Lung (tissue), 16 donors: ENCODE results near the gene B4GALNT1. TPM values are rescaled to one million over a fixed set of nuclear protein-coding genes. Genes with fewer than 3 reads are reported as not detected.
"Not testable (repeated sequence)": the region's sequence is repeated elsewhere in the genome, so short reads cannot be mapped to it uniquely, and the experiment has no call there.

Source experiments
- ATAC-seq: fragments of 200-7000 bp; cut with Tn5 transposase; one replicate; pipeline ENCODE4 v1.9.1; 2020; ENCODE audit warnings: moderate number of reproducible peaks; ENCODE audit not compliant: insufficient read depth, low FRiP score
- DNase-seq, 3 donors: peaks; one replicate each; pipeline ENCODE4 v3.0.0-alpha.2; 2013 to 2017
- H3K27ac ChIP-seq, 2 donors: one replicate each; pipeline ENCODE4 v1.5.1; 2013; ENCODE audit warnings: mild to moderate bottlenecking in 2 of 2, moderate library complexity in 2 of 2, control low read depth in 1 of 2, inconsistent platforms in 1 of 2, low read depth in 1 of 2, low read length in 1 of 2
- H3K27me3 ChIP-seq, 3 donors: one replicate each; pipeline ENCODE4 v1.5.1; 2013; ENCODE audit warnings: low read length in 2 of 3; ENCODE audit not compliant: control insufficient read depth in 3 of 3, insufficient read depth in 3 of 3
- H3K36me3 ChIP-seq, 4 donors: one replicate each; pipeline ENCODE4 v1.5.1; 2013; ENCODE audit warnings: low read length in 4 of 4, mild to moderate bottlenecking in 1 of 4, moderate library complexity in 1 of 4; ENCODE audit not compliant: control insufficient read depth in 4 of 4, insufficient read depth in 4 of 4
- H3K4me1 ChIP-seq, 5 donors: one replicate each; pipeline ENCODE4 v1.5.1; 2013; ENCODE audit warnings: low read length in 5 of 5, mild to moderate bottlenecking in 2 of 5, moderate library complexity in 1 of 5; ENCODE audit not compliant: control insufficient read depth in 5 of 5, insufficient read depth in 5 of 5
- H3K4me3 ChIP-seq: one replicate; pipeline ENCODE4 v1.5.1; 2013; ENCODE audit warnings: mild to moderate bottlenecking, control low read depth, moderate library complexity
- H3K9ac ChIP-seq, 2 donors: one replicate each; pipeline ENCODE4 v1.5.1; 2013; ENCODE audit warnings: low read length in 2 of 2, control low read depth in 1 of 2; ENCODE audit not compliant: insufficient read depth in 1 of 2
- H3K9me3 ChIP-seq, 4 donors: one replicate each; pipeline ENCODE4 v1.5.1; 2013; ENCODE audit warnings: low read length in 3 of 4, mild to moderate bottlenecking in 1 of 4, moderate library complexity in 1 of 4; ENCODE audit not compliant: control insufficient read depth in 4 of 4, insufficient read depth in 3 of 4
- CTCF ChIP-seq: IDR thresholded peaks from 2 replicates; pipeline ENCODE4 v1.5.1; 2012; ENCODE audit warnings: mild to moderate bottlenecking; ENCODE audit errors: control extremely low read depth, extremely low read depth
- WGBS, 2 donors: extraction: QIAGEN DNeasy Blood & Tissue Kit; methylation state at CpG; one replicate each; pipeline ENCODE4 v1.1.7; 2013; 5-methylcytosine and 5-hydroxymethylcytosine counted together
- long read RNA-seq, 5 donors: transcript quantifications; one replicate each; lab custom pipeline, GENCODE V29; 2026
- polyA plus RNA-seq, 2 donors: library from polyadenylated mRNA; stranded (reverse); fragments of 200-250 nt; gene quantifications; one replicate each; pipeline ENCODE4 v1.2.1, GENCODE V29; 2013
- total RNA-seq, 2 donors: library from RNA; depleted of rRNA in 1 of 2; stranded (reverse); fragments of >200 nt in 1 of 2; gene quantifications; one replicate each; pipeline ENCODE4 v1.2.1, GENCODE V29; 2014 to 2021
- donor health status: control.
- donor health status: control.
- donor health status: Bipolar disorder and iron deficiency.
- donor health status: healthy.
- donor health status: DM: yes; HTN: yes; CAD: no.

The B4GALNT1 gene
- total RNA-seq (1 to 10 TPM in 1 of 2 donors, under 1 TPM in 1; 0.51 to 2.5 TPM), polyA plus RNA-seq (under 1 TPM; 0.53 to 0.93 TPM)
- long read RNA-seq, donor 1, result 0 reads
- long read RNA-seq, donor 2, result 0 reads
- long read RNA-seq, donor 3, result 0 reads
- long read RNA-seq, donor 4, result 0 reads
- long read RNA-seq, donor 5, result 0 reads

DNA sequence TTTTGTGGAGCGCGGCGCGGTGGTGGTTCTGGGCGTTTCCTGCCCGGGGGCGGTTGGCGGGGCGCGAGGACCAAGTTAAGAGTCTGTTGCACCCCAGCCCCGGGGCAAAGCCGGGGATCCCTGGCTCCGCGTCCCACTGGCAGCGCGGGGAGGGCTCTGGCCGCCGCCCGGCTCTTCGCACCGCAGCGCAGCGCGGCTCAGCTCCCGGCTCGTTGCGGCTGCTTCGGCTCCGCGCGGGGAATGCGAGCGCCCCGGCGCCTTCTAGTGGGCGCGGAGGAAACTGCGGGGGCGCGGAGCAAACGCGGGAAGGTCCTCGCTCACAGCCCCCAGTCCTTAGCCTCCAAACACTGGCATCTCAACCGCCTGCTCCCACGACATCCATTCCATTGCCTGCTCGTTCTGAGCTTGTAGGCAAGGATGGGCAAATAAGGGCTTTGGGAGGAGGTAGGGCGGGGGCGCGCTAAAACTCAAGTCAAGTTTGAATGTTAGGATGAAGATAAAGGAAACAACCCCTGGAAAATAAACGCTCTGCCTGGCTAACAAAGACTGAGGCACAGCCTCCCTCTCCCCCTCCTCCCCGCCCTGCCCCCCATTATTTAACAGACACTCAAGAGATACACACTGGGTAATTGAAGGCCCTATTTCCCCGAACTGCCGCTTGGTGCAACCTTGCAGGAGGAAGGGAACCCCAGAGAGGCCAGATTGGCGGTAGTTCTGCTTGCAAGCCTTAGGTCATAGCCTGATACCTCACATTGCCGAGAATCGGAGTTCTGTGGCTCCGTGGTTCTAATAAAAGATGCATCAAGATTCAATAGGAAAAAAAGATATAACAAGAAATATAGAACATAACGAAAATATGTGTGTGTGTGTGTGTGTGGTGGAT is at the start of gene B4GALNT1:
B4GALNT1 (minus strand) TSS at position 244 of the 883 bp plus-strand sequence. CDS start 1,069 bp downstream, outside the sequence.
- Histone ChIP-seq H3K9me3 (no peaks in the 10 kb centered on the region), H3K36me3 (no peaks in the 10 kb centered on the region), H3K27me3 (peaks cover 0 to 52% (median 49%) of the 10 kb centered on the region in 3 donors), H3K4me3 (peak within 1 kb of the TSS; percentile 38), H3K4me1 (peaks cover 0 to 10% (median 4%) of the 10 kb centered on the region in 5 donors), H3K27ac (no peak within 1 kb of the TSS), H3K9ac (no peak within 1 kb of the TSS)
- peak; percentile 58 for TF ChIP-seq CTCF
- 1 to 2% methylated on average over 55 to 58 of the region's 58 CpGs for WGBS, 2 donors
- DNase-seq (peak; percentile 64 to 67 (median 64)), ATAC-seq (peak; percentile 95)

- H3K27ac ChIP-seq, result no peak overlapping the region
- no peak for DNase-seq
- no peaks in the 10 kb centered on the region for H3K36me3 ChIP-seq
- H3K9me3 ChIP-seq, result no peaks in the 10 kb centered on the region
- ATAC-seq, result no peak
- peaks cover 0 to 1% (median 0%) of the 10 kb centered on the region in 3 donors for H3K27me3 ChIP-seq
- no peak for TF ChIP-seq CTCF
- H3K9ac ChIP-seq, result no peak overlapping the region
- H3K4me3 ChIP-seq, result no peak overlapping the region
- no peaks in the 10 kb centered on the region for H3K4me1 ChIP-seq
These were observed 46.7 kb upstream of the B4GALNT1 start for GRCh38 chr12:57679697-57680096.

GRCh38 chr12:57677947-57678346 is 44.9 kb upstream of the B4GALNT1 start:
- DNase-seq, H3K27ac ChIP-seq, H3K9me3 ChIP-seq, H3K4me3 ChIP-seq, H3K27me3 ChIP-seq, H3K4me1 ChIP-seq, H3K9ac ChIP-seq, H3K36me3 ChIP-seq, ATAC-seq: not testable (repeated sequence)
- 86 to 92% methylated on average over 9 of the region's 9 CpGs for WGBS, 2 donors

- TF ChIP-seq CTCF, result no peak
- H3K27me3 ChIP-seq, result no peaks in the 10 kb centered on the region
- DNase-seq, result no peak
- no peaks in the 10 kb centered on the region for H3K36me3 ChIP-seq
- no peaks in the 10 kb centered on the region for H3K9me3 ChIP-seq
- no peak overlapping the region for H3K27ac ChIP-seq
- no peak overlapping the region for H3K9ac ChIP-seq
- WGBS, 2 donors, result 92 to 95% methylated on average over 29 of the region's 29 CpGs
- H3K4me3 ChIP-seq, result no peak overlapping the region
- H3K4me1 ChIP-seq, result no peaks in the 10 kb centered on the region
- no peak for ATAC-seq
These were observed 41.7 kb upstream of the B4GALNT1 start for GRCh38 chr12:57674691-57675090.
